IPS-20b (cell line): ENCODE data around the gene DCPS.
"Not testable (repeated sequence)": the region's sequence is repeated elsewhere in the genome, so short reads cannot be mapped to it uniquely, and the experiment has no call there.

ENCODE experiments used
- H3K27ac ChIP-seq: one replicate; pipeline ENCODE4 v1.5.1; 2013; ENCODE audit warnings: low read length
- H3K27me3 ChIP-seq: 2 replicates; pipeline ENCODE4 v1.6.1; 2013; ENCODE audit warnings: mild to moderate bottlenecking, low read length, inconsistent platforms; ENCODE audit not compliant: insufficient read depth
- H3K36me3 ChIP-seq: 2 replicates; pipeline ENCODE4 v1.6.1; 2013; ENCODE audit warnings: low read depth, mild to moderate bottlenecking, inconsistent platforms, low read length, moderate library complexity; ENCODE audit not compliant: insufficient read depth
- H3K4me1 ChIP-seq: 2 replicates; pipeline ENCODE4 v1.6.1; 2013; ENCODE audit warnings: mild to moderate bottlenecking, control low read depth, inconsistent platforms, low read length, moderate library complexity; ENCODE audit not compliant: insufficient read depth
- H3K4me3 ChIP-seq: 2 replicates; pipeline ENCODE4 v1.5.1; 2013; ENCODE audit warnings: mild to moderate bottlenecking, low read length, inconsistent platforms
- H3K9ac ChIP-seq: 2 replicates; pipeline ENCODE4 v1.6.1; 2013; ENCODE audit warnings: low read depth, mild to moderate bottlenecking, inconsistent platforms, low read length, moderate library complexity
- H3K9me3 ChIP-seq: 2 replicates; pipeline ENCODE4 v1.6.1; 2013; ENCODE audit warnings: mild to moderate bottlenecking, low read depth, low read length, inconsistent platforms; ENCODE audit not compliant: insufficient read depth

DCPS gene

DNA sequence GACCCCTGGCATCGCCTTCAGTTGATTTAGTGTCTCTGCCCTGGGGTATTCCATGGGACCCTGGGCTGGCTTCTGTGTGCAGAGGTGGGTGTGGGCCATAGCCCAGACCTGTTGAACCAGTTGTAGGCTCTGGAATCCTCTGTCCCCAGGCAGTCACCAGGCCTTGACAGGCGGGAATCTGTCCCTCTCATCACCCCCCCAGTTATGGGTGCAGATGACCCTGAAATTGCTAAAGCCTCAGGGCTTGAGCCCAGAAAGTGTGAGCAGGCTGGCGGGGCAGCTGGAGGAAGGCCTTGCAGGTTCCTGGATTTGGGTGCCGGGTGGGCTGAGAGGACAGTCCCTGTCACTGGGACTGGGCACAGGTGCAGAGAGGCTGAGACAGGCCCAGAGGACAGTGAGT is 78.8 kb downstream of the DCPS start:
- H3K36me3 ChIP-seq, H3K4me1 ChIP-seq, H3K9me3 ChIP-seq, H3K27me3 ChIP-seq, H3K9ac ChIP-seq, H3K4me3 ChIP-seq, H3K27ac ChIP-seq: not testable (repeated sequence)

DNA sequence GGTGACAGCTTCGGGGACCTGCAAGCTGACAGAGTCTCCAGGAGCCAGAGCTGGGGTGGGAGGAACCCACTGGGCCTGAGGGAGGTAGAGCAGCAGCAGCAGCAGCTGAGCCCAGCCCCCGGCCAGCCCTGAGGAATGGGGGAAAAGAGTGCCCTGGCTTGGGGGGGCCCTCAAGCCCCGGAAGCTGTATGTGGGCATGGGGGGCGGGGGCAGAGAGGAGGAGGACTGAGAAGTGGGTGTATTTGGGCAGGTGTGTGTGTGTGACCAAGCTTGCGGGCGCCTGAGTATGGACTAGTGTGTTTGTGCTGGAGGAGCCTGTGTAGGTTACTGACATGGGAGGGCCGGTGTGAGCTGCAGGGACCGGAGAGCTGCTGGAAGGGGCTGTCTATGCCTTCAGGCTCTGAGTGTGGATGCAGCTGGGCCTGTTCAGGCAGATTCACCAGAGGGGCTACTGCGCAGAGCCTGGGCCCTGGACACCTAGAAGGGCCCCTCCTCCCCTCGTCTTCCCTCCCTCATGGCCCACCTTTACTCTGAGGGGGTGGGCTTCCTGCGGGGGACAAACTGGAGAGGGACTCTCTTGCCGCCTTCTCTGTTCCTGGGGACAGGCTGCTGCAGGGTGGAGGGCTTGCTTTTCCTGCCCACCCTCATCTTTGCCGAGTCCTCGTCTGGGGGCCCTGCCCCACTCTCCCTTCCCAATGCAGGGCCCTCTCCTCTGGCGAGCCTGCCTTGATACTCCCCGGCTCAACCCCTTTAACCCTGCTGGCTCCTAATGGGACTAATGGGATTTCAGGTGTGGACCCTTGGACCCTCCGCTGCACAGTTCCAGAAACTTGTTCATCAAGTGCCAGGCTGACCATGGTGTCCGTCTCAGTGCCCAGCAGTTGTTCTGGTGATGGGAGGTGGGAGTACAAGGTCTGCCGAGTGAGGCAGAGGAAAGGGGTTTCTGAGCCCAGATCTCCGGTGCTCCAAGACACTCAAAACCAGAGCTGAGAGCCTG is 79.8 kb downstream of the DCPS start:
- no peak overlapping the region; the same call in 1 of the 2 replicates for H3K9ac ChIP-seq
- H3K4me3 ChIP-seq, result no peak overlapping the region

DNA sequence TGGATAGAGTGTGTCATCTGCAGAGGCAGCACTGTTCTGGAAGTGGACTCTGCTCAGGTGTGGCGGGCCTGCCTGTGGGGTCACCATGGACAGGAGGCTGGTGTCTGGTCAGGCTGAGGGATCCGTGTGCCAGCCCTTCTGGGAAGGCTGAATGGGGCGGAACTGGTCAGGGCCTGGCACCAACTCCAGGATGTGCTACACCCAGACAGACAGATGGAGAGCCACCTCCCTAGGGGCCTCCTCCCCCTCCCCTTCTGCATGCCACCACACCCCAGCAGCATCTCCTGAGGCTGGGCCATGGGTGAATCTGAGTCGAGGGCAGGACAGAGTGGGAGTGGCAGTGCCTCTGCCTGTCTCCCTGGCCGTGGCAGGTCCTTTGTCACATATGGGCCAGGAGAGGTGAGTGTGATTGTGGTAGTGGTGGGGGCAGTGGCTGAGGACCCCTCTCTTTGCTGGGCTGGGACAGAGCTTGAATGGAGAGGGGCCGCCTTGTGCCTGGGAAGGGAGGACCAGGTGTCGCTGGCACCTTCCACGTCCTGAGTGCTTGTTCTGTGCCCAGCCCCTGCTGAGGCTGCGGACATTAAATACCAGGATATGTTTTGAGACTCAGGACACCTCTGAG is 80.7 kb downstream of the DCPS start:
- Histone ChIP-seq H3K27me3 (no peaks in the 10 kb centered on the region), H3K36me3 (no peaks in the 10 kb centered on the region), H3K4me1 (peaks cover 2% of the 10 kb centered on the region; the same call in 1 of the 2 replicates), H3K9me3 (no peaks in the 10 kb centered on the region), H3K4me3 (no peak overlapping the region), H3K27ac (no peak overlapping the region), H3K9ac (no peak overlapping the region; the same call in 1 of the 2 replicates)

More for the DNA sequence above, 79.8 kb downstream of the DCPS start:
- Histone ChIP-seq H3K27ac (no peak overlapping the region), H3K4me1 (peaks cover 2% of the 10 kb centered on the region; the same call in 1 of the 2 replicates), H3K27me3 (no peaks in the 10 kb centered on the region), H3K9me3 (no peaks in the 10 kb centered on the region), H3K36me3 (no peaks in the 10 kb centered on the region)

DNA sequence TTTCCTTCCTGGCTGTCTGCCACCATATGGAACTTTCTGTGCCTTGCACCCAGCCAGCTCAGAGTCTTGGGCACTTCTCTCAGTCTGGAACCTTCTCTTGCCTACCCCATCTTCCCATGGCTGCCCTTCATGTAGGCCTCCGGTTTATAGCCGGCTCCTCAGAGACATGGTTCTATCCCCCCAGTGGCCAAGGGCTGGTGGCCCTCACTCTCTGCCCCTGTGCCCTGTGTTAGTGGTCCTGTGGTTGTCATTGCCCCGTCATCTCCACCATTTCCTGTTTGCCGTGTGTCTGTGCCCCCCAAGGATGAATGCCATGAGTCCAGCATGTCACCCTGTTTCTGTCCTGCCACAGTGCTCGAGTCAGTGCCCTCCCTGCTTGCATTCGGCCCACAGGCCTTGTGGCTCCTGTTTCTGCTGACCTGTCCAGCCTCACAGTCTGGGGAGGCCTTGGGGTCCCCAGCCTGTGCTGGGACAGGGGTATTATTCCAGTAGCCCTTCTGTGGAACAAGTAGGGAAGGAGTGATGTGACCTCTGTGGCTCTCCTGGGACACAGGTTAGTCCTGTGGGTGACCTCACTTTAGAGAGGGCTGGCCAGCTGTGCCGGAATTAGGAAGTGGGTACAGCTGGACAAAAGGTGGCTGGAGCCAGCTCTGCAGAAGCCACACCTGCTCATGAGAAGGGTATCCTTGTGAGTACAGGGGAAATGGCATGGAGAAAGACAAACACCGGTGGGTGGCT is 82.3 kb downstream of the DCPS start:
- no peak overlapping the region for H3K27ac ChIP-seq
- H3K9ac ChIP-seq, result no peak overlapping the region
- peaks cover 2% of the 10 kb centered on the region; the same call in 1 of the 2 replicates for H3K4me1 ChIP-seq
- no peaks in the 10 kb centered on the region for H3K9me3 ChIP-seq
- H3K36me3 ChIP-seq, result no peaks in the 10 kb centered on the region
- no peaks in the 10 kb centered on the region for H3K27me3 ChIP-seq
- no peak overlapping the region for H3K4me3 ChIP-seq

DNA sequence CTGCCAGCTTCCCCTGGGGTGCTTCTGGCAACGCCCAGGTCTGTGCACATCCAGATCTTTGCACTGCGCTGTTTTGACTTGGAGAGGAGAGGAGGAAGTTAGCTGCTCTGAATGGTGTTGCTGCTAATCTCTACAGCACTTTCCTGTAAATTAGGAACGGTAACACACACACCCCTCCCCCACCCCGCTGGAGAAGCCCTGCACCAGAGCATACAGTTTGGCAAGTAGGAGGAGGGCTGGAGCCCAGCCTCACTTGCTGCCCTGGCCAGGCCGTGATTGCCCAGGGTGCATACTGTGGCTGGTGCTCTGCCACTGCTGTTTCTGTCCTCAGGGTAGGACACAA is 82.8 kb downstream of the DCPS start:
- not testable (repeated sequence) for H3K9ac ChIP-seq, H3K9me3 ChIP-seq, H3K27me3 ChIP-seq, H3K4me1 ChIP-seq, H3K36me3 ChIP-seq, H3K27ac ChIP-seq, H3K4me3 ChIP-seq

DNA sequence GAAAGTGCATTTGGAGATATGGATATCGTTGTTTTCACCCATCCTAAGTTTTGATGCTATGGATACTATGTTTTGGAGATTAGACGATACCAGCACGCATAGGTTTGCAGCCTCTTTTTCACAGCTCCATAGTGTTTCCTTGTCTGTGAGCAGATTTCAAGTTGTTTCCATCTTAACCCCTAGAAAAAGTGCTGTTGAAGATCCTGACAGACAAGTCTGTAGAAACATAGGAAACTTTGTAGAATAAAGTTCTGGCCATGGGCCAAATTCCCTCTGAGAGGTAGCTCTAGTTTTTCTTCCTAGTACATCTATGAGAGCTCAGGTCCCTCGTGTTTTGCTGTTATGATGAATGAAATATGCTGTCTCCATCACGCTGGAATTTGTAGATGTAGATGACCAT is 84.0 kb downstream of the DCPS start:
- H3K4me1 ChIP-seq, result peaks cover 2% of the 10 kb centered on the region; the same call in 1 of the 2 replicates
- H3K36me3 ChIP-seq, result no peaks in the 10 kb centered on the region
- H3K9me3 ChIP-seq, result no peaks in the 10 kb centered on the region
- no peaks in the 10 kb centered on the region for H3K27me3 ChIP-seq
- H3K27ac ChIP-seq, result no peak overlapping the region
- no peak overlapping the region for H3K9ac ChIP-seq
- H3K4me3 ChIP-seq, result no peak overlapping the region

DNA sequence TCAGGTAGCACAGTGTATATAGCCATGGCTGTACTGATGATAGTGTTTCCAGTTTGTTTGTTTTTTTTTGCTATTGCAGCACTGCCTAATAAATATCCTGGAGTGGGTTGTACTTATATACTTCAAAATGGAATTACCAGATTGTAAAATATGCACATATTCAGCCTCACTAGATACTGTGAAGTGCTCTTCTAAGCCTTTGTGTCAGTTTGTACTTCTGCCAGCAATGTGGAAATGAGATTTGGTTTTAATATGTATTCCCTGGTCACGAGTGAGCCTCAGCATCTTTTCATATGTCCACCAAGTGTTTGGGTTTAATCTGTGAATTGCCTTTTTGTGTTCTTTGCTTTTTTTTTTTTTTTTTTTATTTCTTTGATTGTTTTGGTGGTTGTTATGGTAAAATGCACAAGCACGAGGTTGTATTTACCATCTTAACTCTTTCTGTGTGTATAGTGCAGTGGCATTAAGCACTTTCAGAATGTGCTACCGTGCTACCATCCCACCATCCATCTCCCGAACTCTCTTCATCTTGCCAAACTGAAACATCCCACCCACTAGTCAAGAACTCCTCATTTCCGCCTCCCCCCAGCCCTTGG is 86.5 kb downstream of the DCPS start:
- Histone ChIP-seq H3K9ac (no peak overlapping the region), H3K9me3 (no peaks in the 10 kb centered on the region), H3K36me3 (no peaks in the 10 kb centered on the region), H3K4me3 (no peak overlapping the region), H3K27me3 (no peaks in the 10 kb centered on the region), H3K4me1 (peaks cover 2% of the 10 kb centered on the region; the same call in 1 of the 2 replicates), H3K27ac (no peak overlapping the region)

DNA sequence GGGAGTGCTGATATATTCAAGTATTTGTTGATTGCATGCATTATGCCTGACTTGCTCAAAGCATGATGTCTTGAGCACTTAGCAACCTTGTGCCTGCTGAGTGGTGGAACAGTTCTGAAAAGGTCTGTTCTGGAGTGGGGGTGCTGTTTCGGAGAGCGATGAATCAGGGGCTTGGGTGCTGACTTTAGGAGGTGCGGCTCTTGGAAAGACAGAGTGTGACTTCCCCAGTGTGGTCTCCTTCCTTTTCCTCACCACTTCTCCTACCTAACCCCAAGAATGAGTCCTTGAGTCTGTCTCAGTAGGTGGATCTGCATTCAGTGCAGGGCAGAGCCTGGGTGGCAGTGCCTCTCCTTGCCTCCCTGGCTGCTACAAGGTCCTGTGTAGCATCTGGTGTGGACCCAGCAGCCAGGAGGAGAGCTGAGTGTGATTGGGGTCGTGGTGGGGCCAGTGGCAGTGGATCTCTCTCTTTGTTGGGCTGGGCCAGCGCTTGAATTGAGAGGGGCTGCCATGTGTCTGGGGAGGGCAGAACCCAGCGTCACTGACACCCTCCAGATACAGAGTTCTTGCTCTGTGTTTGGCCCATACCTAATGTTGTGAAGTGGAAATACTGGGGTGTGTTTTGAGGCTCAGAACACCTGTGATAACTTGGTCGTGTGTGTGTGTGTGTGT is 87.6 kb downstream of the DCPS start:
- no peak overlapping the region for H3K4me3 ChIP-seq

DNA sequence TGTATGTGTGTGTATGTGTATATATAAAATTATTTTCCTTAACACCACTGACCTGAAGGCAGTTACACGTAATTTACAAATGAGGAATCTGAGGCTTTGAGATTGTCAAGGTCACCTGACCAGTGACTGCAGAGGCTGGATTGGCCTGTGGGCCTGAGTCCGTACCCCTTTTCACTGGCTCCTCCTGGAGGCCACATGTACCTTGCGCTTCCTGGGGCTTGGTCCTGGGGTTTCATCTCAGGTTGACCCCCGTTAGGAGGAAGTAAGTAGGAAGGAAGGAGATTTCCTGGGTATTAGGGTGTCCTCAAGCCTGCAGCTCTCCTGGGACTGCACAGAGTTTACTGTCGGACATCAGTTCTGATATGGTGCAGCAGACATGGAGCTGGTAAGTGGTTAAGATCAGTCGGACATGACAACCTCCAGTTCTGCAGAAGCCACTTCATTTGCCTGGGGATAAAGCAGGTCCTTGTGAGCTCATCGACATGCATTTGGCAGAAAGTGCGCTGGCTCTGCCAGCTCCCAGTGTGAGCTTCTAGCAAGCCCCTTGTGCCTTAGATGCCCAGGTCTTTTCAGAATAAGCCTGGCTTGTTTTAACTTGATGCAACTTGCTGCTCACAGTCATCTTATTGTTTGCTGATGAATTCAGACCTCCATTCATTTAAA is 88.2 kb downstream of the DCPS start:
- H3K27me3 ChIP-seq, result no peaks in the 10 kb centered on the region
- no peaks in the 10 kb centered on the region for H3K9me3 ChIP-seq
- H3K4me1 ChIP-seq, result no peaks in the 10 kb centered on the region; the same call in 1 of the 2 replicates
- H3K4me3 ChIP-seq, result no peak overlapping the region
- H3K36me3 ChIP-seq, result no peaks in the 10 kb centered on the region
- H3K27ac ChIP-seq, result no peak overlapping the region
- no peak overlapping the region for H3K9ac ChIP-seq

More for the DNA sequence above, 87.6 kb downstream of the DCPS start:
- no peaks in the 10 kb centered on the region for H3K36me3 ChIP-seq
- no peak overlapping the region for H3K27ac ChIP-seq
- no peak overlapping the region for H3K9ac ChIP-seq
- peaks cover 2% of the 10 kb centered on the region; the same call in 1 of the 2 replicates for H3K4me1 ChIP-seq
- H3K9me3 ChIP-seq, result no peaks in the 10 kb centered on the region
- H3K27me3 ChIP-seq, result no peaks in the 10 kb centered on the region

DNA sequence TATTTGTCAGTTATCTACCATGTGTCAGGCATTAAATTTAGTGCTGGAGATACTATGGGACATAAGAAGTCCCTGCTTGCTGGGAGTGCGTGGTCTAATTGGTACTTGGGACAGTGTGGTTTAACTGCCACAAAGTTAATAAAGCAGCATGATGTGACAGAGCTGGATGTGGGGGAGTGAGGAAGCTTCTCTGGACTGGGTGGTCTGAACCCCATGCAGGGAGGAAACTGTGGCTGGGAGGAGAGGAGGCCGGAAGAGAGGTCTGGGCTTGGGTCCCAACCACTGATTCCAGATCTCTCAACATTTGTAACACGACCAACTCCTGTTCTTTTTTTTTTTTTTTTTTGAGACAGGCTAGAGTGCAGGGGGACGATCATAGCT is 88.8 kb downstream of the DCPS start:
- Histone ChIP-seq H3K4me3 (no peak overlapping the region), H3K9ac (no peak overlapping the region), H3K36me3 (no peaks in the 10 kb centered on the region), H3K27me3 (no peaks in the 10 kb centered on the region), H3K9me3 (no peaks in the 10 kb centered on the region), H3K4me1 (no peaks in the 10 kb centered on the region; the same call in 1 of the 2 replicates), H3K27ac (no peak overlapping the region)
